GM19099 (cell line): ENCODE results near the gene PSMC5.

Experiments
- POLR2A ChIP-seq: IDR thresholded peaks from 3 replicates; pipeline ENCODE4 v1.6.1; 2011; ENCODE audit warnings: low read depth; ENCODE audit not compliant: insufficient read length; ENCODE audit errors: extremely low read depth

The PSMC5 gene

GRCh38 chr17:63827002-63827800 is at the start of gene PSMC5, which contains the start of gene FTSJ3:
TSS of gene PSMC5 (plus strand) at chr17:63827431. CDS start at chr17:63827491, 60 bp downstream.
TSS of gene FTSJ3 (minus strand) at chr17:63827663. CDS start at chr17:63826902, 761 bp downstream.
- peak; percentile 96 for TF ChIP-seq POLR2A

- no peak for TF ChIP-seq POLR2A
These were observed 46.7 kb upstream of the PSMC5 start for GRCh38 chr17:63780507-63780906.

- no peak for TF ChIP-seq POLR2A
These were observed 46.3 kb upstream of the PSMC5 start for GRCh38 chr17:63780928-63781327.

- TF ChIP-seq POLR2A, result no peak
These were observed 43.7 kb upstream of the PSMC5 start for GRCh38 chr17:63783522-63783921.

- no peak for TF ChIP-seq POLR2A
These were observed 41.7 kb upstream of the PSMC5 start for GRCh38 chr17:63785556-63785955.

GRCh38 chr17:63786117-63786516 is 41.1 kb upstream of the PSMC5 start:
- no peak for TF ChIP-seq POLR2A

- no peak for TF ChIP-seq POLR2A
These were observed 40.1 kb upstream of the PSMC5 start for GRCh38 chr17:63786971-63787711.

GRCh38 chr17:63790057-63790456 is 37.2 kb upstream of the PSMC5 start:
- TF ChIP-seq POLR2A, result no peak

GRCh38 chr17:63792055-63792729 is 35.0 kb upstream of the PSMC5 start:
- TF ChIP-seq POLR2A, result no peak

- TF ChIP-seq POLR2A, result no peak
These were observed 28.6 kb upstream of the PSMC5 start for GRCh38 chr17:63798572-63799106.

GRCh38 chr17:63800783-63801182 is 26.4 kb upstream of the PSMC5 start:
- TF ChIP-seq POLR2A, result no peak

GRCh38 chr17:63804328-63804727 is 22.9 kb upstream of the PSMC5 start:
- no peak for TF ChIP-seq POLR2A

- TF ChIP-seq POLR2A, result no peak
These were observed 21.6 kb upstream of the PSMC5 start for GRCh38 chr17:63805591-63805990.

GRCh38 chr17:63809970-63810369 is 17.3 kb upstream of the PSMC5 start:
- TF ChIP-seq POLR2A, result no peak

- TF ChIP-seq POLR2A, result no peak
These were observed 11.1 kb upstream of the PSMC5 start for GRCh38 chr17:63816123-63816522.

- TF ChIP-seq POLR2A, result no peak
These were observed 10.6 kb upstream of the PSMC5 start for GRCh38 chr17:63816669-63817068.
